HCT116 (cell line): ENCODE data around the gene PSPC1.

ENCODE experiments used
- CBX3 ChIP-seq: IDR thresholded peaks from 2 replicates; pipeline ENCODE4 v1.6.1; 2012; ENCODE audit warnings: low read depth
- CTCF ChIP-seq, 3 experiments: fragments of 200-600 bp in 1 of 3; sonication (generic) in 1 of 3; IDR thresholded peaks in 2 of 3; conservative IDR thresholded peaks in 1 of 3; 2 replicates each; pipeline ENCODE4 v1.5.1; 2012 to 2017; ENCODE audit warnings: low read depth in 2 of 3, low read length in 2 of 3, antibody characterized with exemption in 1 of 3, borderline replicate concordance in 1 of 3, control low read depth in 1 of 3, mild to moderate bottlenecking in 1 of 3, mixed read lengths in 1 of 3, mixed run types in 1 of 3, moderate library complexity in 1 of 3; ENCODE audit not compliant: insufficient read depth in 1 of 3
- EGR1 ChIP-seq: IDR thresholded peaks from 2 replicates; pipeline ENCODE4 v1.6.1; 2012; ENCODE audit warnings: low read depth
- EZH2 ChIP-seq: fragments of 200-600 bp; sonication (generic); IDR thresholded peaks from 2 replicates; pipeline ENCODE4 v1.6.1; 2017; ENCODE audit warnings: antibody characterized with exemption, mixed run types
- POLR2A ChIP-seq: IDR thresholded peaks from 2 replicates; pipeline ENCODE4 v1.7.0; 2011; ENCODE audit warnings: borderline replicate concordance; ENCODE audit not compliant: insufficient read depth, insufficient read length; ENCODE audit errors: extremely low read depth
- POLR2AphosphoS5 ChIP-seq: IDR thresholded peaks from 2 replicates; pipeline ENCODE4 v1.6.1; 2011; ENCODE audit warnings: mild to moderate bottlenecking, low read depth, low read length, moderate library complexity
- RAD21 ChIP-seq: IDR thresholded peaks from 2 replicates; pipeline ENCODE4 v1.6.1; 2012; ENCODE audit warnings: low read depth, mild to moderate bottlenecking
- SP1 ChIP-seq: IDR thresholded peaks from 2 replicates; pipeline ENCODE4 v1.6.1; 2012; ENCODE audit warnings: low read depth
- SRF ChIP-seq: IDR thresholded peaks from 2 replicates; pipeline ENCODE4 v1.6.1; 2012; ENCODE audit warnings: low read depth
- YY1 ChIP-seq: IDR thresholded peaks from 2 replicates; pipeline ENCODE4 v1.6.1; 2011; ENCODE audit warnings: low read length, low read depth, moderate library complexity, mild to moderate bottlenecking; ENCODE audit not compliant: insufficient replicate concordance; ENCODE audit errors: extremely low read depth
- ZFX ChIP-seq: fragments of 450-650 bp; IDR thresholded peaks from 2 replicates; pipeline ENCODE4 v1.6.1; 2017
- TF ChIP-seq, protein P1 (sequence below): IDR thresholded peaks from 2 replicates; pipeline ENCODE4 v1.6.1; 2011; ENCODE audit warnings: mild to moderate bottlenecking, low read length, moderate library complexity; ENCODE audit not compliant: insufficient replicate concordance; ENCODE audit errors: extremely low read depth
- TF ChIP-seq, protein P2 (sequence below): IDR thresholded peaks from 2 replicates; pipeline ENCODE4 v1.6.1; 2012

- TF ChIP-seq RAD21 (no peak), CTCF (IDR thresholded peaks at IDR 0.05 in 2 of 3, conservative IDR thresholded peaks at IDR 0.05 in 1 of 3; ENCODE audit: borderline replicate concordance in 1 of 3, insufficient read depth in 1 of 3, low read depth in 2 of 3, low read length in 2 of 3) (no peak), EZH2 (no peak), POLR2AphosphoS5 (no peak), POLR2A (no peak), EGR1 (no peak), SRF (no peak), YY1 (no peak), CBX3 (no peak), SP1 (no peak), ZFX (no peak)
- TF ChIP-seq, protein P1, sequence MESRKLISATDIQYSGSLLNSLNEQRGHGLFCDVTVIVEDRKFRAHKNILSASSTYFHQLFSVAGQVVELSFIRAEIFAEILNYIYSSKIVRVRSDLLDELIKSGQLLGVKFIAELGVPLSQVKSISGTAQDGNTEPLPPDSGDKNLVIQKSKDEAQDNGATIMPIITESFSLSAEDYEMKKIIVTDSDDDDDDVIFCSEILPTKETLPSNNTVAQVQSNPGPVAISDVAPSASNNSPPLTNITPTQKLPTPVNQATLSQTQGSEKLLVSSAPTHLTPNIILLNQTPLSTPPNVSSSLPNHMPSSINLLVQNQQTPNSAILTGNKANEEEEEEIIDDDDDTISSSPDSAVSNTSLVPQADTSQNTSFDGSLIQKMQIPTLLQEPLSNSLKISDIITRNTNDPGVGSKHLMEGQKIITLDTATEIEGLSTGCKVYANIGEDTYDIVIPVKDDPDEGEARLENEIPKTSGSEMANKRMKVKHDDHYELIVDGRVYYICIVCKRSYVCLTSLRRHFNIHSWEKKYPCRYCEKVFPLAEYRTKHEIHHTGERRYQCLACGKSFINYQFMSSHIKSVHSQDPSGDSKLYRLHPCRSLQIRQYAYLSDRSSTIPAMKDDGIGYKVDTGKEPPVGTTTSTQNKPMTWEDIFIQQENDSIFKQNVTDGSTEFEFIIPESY, result no peak
- TF ChIP-seq, protein P2, sequence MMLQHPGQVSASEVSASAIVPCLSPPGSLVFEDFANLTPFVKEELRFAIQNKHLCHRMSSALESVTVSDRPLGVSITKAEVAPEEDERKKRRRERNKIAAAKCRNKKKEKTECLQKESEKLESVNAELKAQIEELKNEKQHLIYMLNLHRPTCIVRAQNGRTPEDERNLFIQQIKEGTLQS, result no peak
Observed at GRCh38 chr13:19657872-19658591, 124.7 kb downstream of the PSPC1 start.
